GM23248 (cell line): ENCODE results near the gene FGGY. TPM values are rescaled to one million over a fixed set of nuclear protein-coding genes. Genes with fewer than 3 reads are reported as not detected.
A peak's percentile ranks its signal among the peaks of the same experiment; 100 is the strongest.

Experiments used
- DNase-seq: peaks from one replicate; pipeline ENCODE4 v3.0.0-alpha.2; 2015
- H2AFZ ChIP-seq: fragments of 200-600 bp; sonication (generic); 2 replicates; pipeline ENCODE4 v1.6.1; 2016; ENCODE audit warnings: antibody characterized with exemption
- H3F3A ChIP-seq: fragments of 200-600 bp; sonication (generic); 2 replicates; pipeline ENCODE4 v1.6.1; 2016; ENCODE audit warnings: mild to moderate bottlenecking, antibody characterized with exemption, mixed run types; ENCODE audit not compliant: insufficient read depth
- H3K27ac ChIP-seq: fragments of 200-600 bp; sonication (generic); 2 replicates; pipeline ENCODE4 v1.5.1; 2016; ENCODE audit warnings: mild to moderate bottlenecking
- H3K27me3 ChIP-seq: fragments of 200-600 bp; sonication (generic); replicated peaks from 2 replicates; pipeline ENCODE4 v1.6.1; 2016; ENCODE audit warnings: mild to moderate bottlenecking; ENCODE audit not compliant: insufficient read depth
- H3K36me3 ChIP-seq: fragments of 200-600 bp; sonication (generic); 2 replicates; pipeline ENCODE4 v1.6.1; 2016; ENCODE audit warnings: low read depth, mild to moderate bottlenecking
- H3K4me1 ChIP-seq: fragments of 200-600 bp; sonication (generic); 2 replicates; pipeline ENCODE4 v1.6.1; 2016; ENCODE audit warnings: mild to moderate bottlenecking; ENCODE audit not compliant: insufficient read depth
- H3K4me2 ChIP-seq: fragments of 200-600 bp; sonication (generic); one replicate; pipeline ENCODE4 v1.6.1; 2016; ENCODE audit warnings: mild to moderate bottlenecking; ENCODE audit not compliant: unreplicated experiment
- H3K4me3 ChIP-seq: fragments of 200-600 bp; sonication (generic); 2 replicates; pipeline ENCODE4 v1.5.1; 2016; ENCODE audit warnings: mild to moderate bottlenecking
- H3K79me2 ChIP-seq: fragments of 200-600 bp; sonication (generic); 2 replicates; pipeline ENCODE4 v1.6.1; 2016; ENCODE audit warnings: mild to moderate bottlenecking; ENCODE audit not compliant: insufficient read depth
- H3K9ac ChIP-seq: fragments of 200-600 bp; sonication (generic); 2 replicates; pipeline ENCODE4 v1.6.1; 2016; ENCODE audit warnings: mild to moderate bottlenecking
- H3K9me2 ChIP-seq: fragments of 200-600 bp; sonication (generic); 2 replicates; pipeline ENCODE4 v1.6.1; 2016; ENCODE audit warnings: mixed run types, mild to moderate bottlenecking, moderate library complexity; ENCODE audit not compliant: insufficient read depth
- H3K9me3 ChIP-seq: fragments of 200-600 bp; sonication (generic); one replicate; pipeline ENCODE4 v1.6.1; 2017; ENCODE audit warnings: low read depth
- H4K20me1 ChIP-seq: fragments of 200-600 bp; sonication (generic); 2 replicates; pipeline ENCODE4 v1.6.0; 2016; ENCODE audit not compliant: insufficient read depth
- EZH2 ChIP-seq: fragments of 200-600 bp; sonication (generic); IDR thresholded peaks from 2 replicates; pipeline ENCODE4 v1.6.1; 2018; ENCODE audit warnings: antibody characterized with exemption, mild to moderate bottlenecking; ENCODE audit not compliant: insufficient read depth, poor library complexity, severe bottlenecking
- EZH2phosphoT487 ChIP-seq: fragments of 200-600 bp; sonication (generic); IDR thresholded peaks from 2 replicates; pipeline ENCODE4 v1.6.1; 2018; ENCODE audit warnings: antibody characterized with exemption, moderate library complexity, mild to moderate bottlenecking, low read depth; ENCODE audit not compliant: insufficient read depth
- WGBS, 2 experiments: methylation state at CpG; one replicate each; pipeline ENCODE4 v1.1.6; 2015 to 2017; ENCODE audit warnings: low lambda C conversion rate in 2 of 2, low coverage in 1 of 2; ENCODE audit errors: missing lambda C conversion rate in 2 of 2; 5-methylcytosine and 5-hydroxymethylcytosine counted together
- in situ Hi-C: fragments of 300-500 bp; cut with MboI; formaldehyde crosslinking; loops from 2 replicates; pipeline ENCODE4 v1.15.0; 2020
- polyA plus RNA-seq: library from polyadenylated mRNA; unstranded; fragments of >200 nt; fragmentation: Nextera tagmentation; extraction: Ambion mirVana; gene quantifications from 2 replicates; pipeline ENCODE4 v1.2.1, GENCODE V29; 2016
- total RNA-seq: library from RNA; depleted of rRNA; stranded (reverse); fragments of >200 nt; shearing (Covaris generic); gene quantifications from 2 replicates; pipeline ENCODE4 v1.2.3, GENCODE V29; 2014

Gene FGGY
- total and polyA plus RNA-seq, 2 experiments from 2014 or later, result 12.8 to 16.9 TPM

GRCh38 chr1:59434336-59434735 is 137.4 kb downstream of the FGGY start:
- H3K36me3 ChIP-seq, result no peaks in the 10 kb centered on the region
- H3K4me3 ChIP-seq, result no peak overlapping the region
- H3K9me2 ChIP-seq, result no peaks in the 10 kb centered on the region
- peak overlapping the region; percentile 66 for H3K9ac ChIP-seq
- H3K4me2 ChIP-seq, result peak overlapping the region; percentile 55
- DNase-seq, result peak; percentile 91
- H3K27ac ChIP-seq, result peak overlapping the region; percentile 93
- WGBS, 2 experiments, result 16 to 23% methylated on average over 3 of the region's 3 CpGs
- H3K27me3 ChIP-seq, result no peaks in the 10 kb centered on the region
- in situ Hi-C loops, result no loop called here
- no peaks in the 10 kb centered on the region for H4K20me1 ChIP-seq
- H2AFZ ChIP-seq, result peak overlapping the region; percentile 43
- no peaks in the 10 kb centered on the region for H3K79me2 ChIP-seq
- H3F3A ChIP-seq, result peaks cover 26% of the 10 kb centered on the region
- H3K9me3 ChIP-seq, result no peaks in the 10 kb centered on the region
- H3K4me1 ChIP-seq, result peaks cover 36% of the 10 kb centered on the region
- TF ChIP-seq EZH2 (no peak), EZH2phosphoT487 (no peak)

- Histone ChIP-seq H3K9me3 (no peaks in the 10 kb centered on the region), H3F3A (peaks cover 23% of the 10 kb centered on the region), H3K9ac (no peak overlapping the region), H3K27ac (no peak overlapping the region), H2AFZ (no peak overlapping the region), H3K9me2 (no peaks in the 10 kb centered on the region), H3K4me2 (no peak overlapping the region), H3K4me3 (no peak overlapping the region), H4K20me1 (no peaks in the 10 kb centered on the region), H3K79me2 (no peaks in the 10 kb centered on the region), H3K4me1 (peaks cover 31% of the 10 kb centered on the region), H3K36me3 (no peaks in the 10 kb centered on the region), H3K27me3 (no peaks in the 10 kb centered on the region)
- in situ Hi-C loops, result no loop called here
- no peak for DNase-seq
- TF ChIP-seq EZH2phosphoT487 (no peak), EZH2 (no peak)
- WGBS, 2 experiments, result 75 to 77% methylated on average over 2 of the region's 2 CpGs
Observed at GRCh38 chr1:59436637-59437036, 139.7 kb downstream of the FGGY start.

GRCh38 chr1:59438058-59438560 is 141.2 kb downstream of the FGGY start:
- Histone ChIP-seq H3F3A (peaks cover 15% of the 10 kb centered on the region), H3K9me3 (no peaks in the 10 kb centered on the region), H3K36me3 (no peaks in the 10 kb centered on the region), H3K9ac (no peak overlapping the region), H3K4me3 (no peak overlapping the region), H3K79me2 (no peaks in the 10 kb centered on the region), H3K27ac (no peak overlapping the region), H3K4me1 (peaks cover 25% of the 10 kb centered on the region), H3K27me3 (no peaks in the 10 kb centered on the region), H4K20me1 (no peaks in the 10 kb centered on the region), H2AFZ (no peak overlapping the region), H3K9me2 (no peaks in the 10 kb centered on the region), H3K4me2 (no peak overlapping the region)
- WGBS, 2 experiments, result 27 to 48% methylated on average over 1 of the region's 1 CpG
- no peak for DNase-seq
- TF ChIP-seq EZH2, result no peak
- TF ChIP-seq EZH2phosphoT487, result no peak
- in situ Hi-C loops, result no loop called here

GRCh38 chr1:59442492-59442891 is 145.6 kb downstream of the FGGY start:
- H3K9me2 ChIP-seq, result no peaks in the 10 kb centered on the region

More at GRCh38 chr1:59442492-59442891, 145.6 kb downstream of the FGGY start:
- no peak overlapping the region for H3K9ac ChIP-seq
- H4K20me1 ChIP-seq, result no peaks in the 10 kb centered on the region
- no peaks in the 10 kb centered on the region for H3K9me3 ChIP-seq
- WGBS, 2 experiments, result 93 to 95% methylated on average over 4 of the region's 4 CpGs
- H3K27ac ChIP-seq, result no peak overlapping the region
- DNase-seq, result no peak
- H3K27me3 ChIP-seq, result no peaks in the 10 kb centered on the region
- H3K36me3 ChIP-seq, result no peaks in the 10 kb centered on the region
- H3K79me2 ChIP-seq, result no peaks in the 10 kb centered on the region
- H3F3A ChIP-seq, result peaks cover 30% of the 10 kb centered on the region
- no peak for TF ChIP-seq EZH2phosphoT487
- TF ChIP-seq EZH2, result no peak
- no peak overlapping the region for H3K4me2 ChIP-seq
- no peak overlapping the region for H3K4me3 ChIP-seq
- H2AFZ ChIP-seq, result no peak overlapping the region
- peaks cover 48% of the 10 kb centered on the region for H3K4me1 ChIP-seq
- in situ Hi-C loops, result no loop called here
